Nephron (organoid): ENCODE measurements around the gene KLHL9.
"Not testable (repeated sequence)": the region's sequence is repeated elsewhere in the genome, so short reads cannot be mapped to it uniquely, and the experiment has no call there.

Experiments used
- H3K27ac Mint-ChIP-seq, 3 experiments: 2 replicates each; pipeline ENCODE4 v1.8.0; 2020; ENCODE audit warnings: mixed read lengths in 3 of 3, mild to moderate bottlenecking in 2 of 3, moderate library complexity in 1 of 3
- H3K27me3 Mint-ChIP-seq: 2 replicates; pipeline ENCODE4 v1.8.0; 2021; ENCODE audit warnings: low read depth, mild to moderate bottlenecking, moderate library complexity, mixed read lengths
- H3K36me3 Mint-ChIP-seq: 2 replicates; pipeline ENCODE4 v1.8.0; 2020; ENCODE audit warnings: low read depth, mixed read lengths
- H3K4me1 Mint-ChIP-seq: 2 replicates; pipeline ENCODE4 v1.8.0; 2020; ENCODE audit warnings: mixed read lengths
- H3K4me3 Mint-ChIP-seq, 3 experiments: 2 replicates each; pipeline ENCODE4 v1.8.0; 2020; ENCODE audit warnings: mild to moderate bottlenecking in 3 of 3, mixed read lengths in 3 of 3, moderate library complexity in 2 of 3
- H3K9me3 Mint-ChIP-seq: 2 replicates; pipeline ENCODE4 v1.8.0; 2020; ENCODE audit warnings: mixed read lengths
- CTCF ChIP-seq, 3 experiments: fragments of 200-600 bp; sonication (generic); IDR thresholded peaks; one replicate each; pipeline ENCODE4 v1.5.0; 2021; ENCODE audit warnings: antibody characterized with exemption in 3 of 3; ENCODE audit not compliant: unreplicated experiment in 3 of 3

The KLHL9 gene

GRCh38 chr9:21334701-21335632 is at the start of gene KLHL9:
Gene KLHL9 (minus strand): TSS chr9:21335404. CDS start chr9:21334859, 545 bp downstream.
- Mint-ChIP-seq H3K4me1 (peaks cover 41% of the 10 kb centered on the region), H3K9me3 (no peaks in the 10 kb centered on the region), H3K4me3 (peak within 1 kb of the TSS; percentile 91 to 98 (median 95)), H3K27me3 (no peaks in the 10 kb centered on the region), H3K27ac (peak within 1 kb of the TSS; percentile 97 to 99 (median 99)), H3K36me3 (peaks cover 23% of the 10 kb centered on the region)
- no peak for TF ChIP-seq CTCF (IDR thresholded peaks at IDR 0.05; ENCODE audit: unreplicated experiment in 3 of 3)

- H3K27me3 Mint-ChIP-seq, result peaks cover 6% of the 10 kb centered on the region
- no peak for TF ChIP-seq CTCF (IDR thresholded peaks at IDR 0.05; ENCODE audit: unreplicated experiment in 3 of 3)
- no peaks in the 10 kb centered on the region for H3K4me1 Mint-ChIP-seq
- H3K9me3 Mint-ChIP-seq, result no peaks in the 10 kb centered on the region
- no peak overlapping the region for H3K27ac Mint-ChIP-seq
- no peak overlapping the region for H3K4me3 Mint-ChIP-seq
- H3K36me3 Mint-ChIP-seq, result no peaks in the 10 kb centered on the region
Observed at GRCh38 chr9:21383627-21384026, 48.4 kb upstream of the KLHL9 start.

GRCh38 chr9:21381448-21382339 is 46.5 kb upstream of the KLHL9 start:
- H3K4me1 Mint-ChIP-seq, result no peaks in the 10 kb centered on the region
- H3K27ac Mint-ChIP-seq, result no peak overlapping the region
- H3K9me3 Mint-ChIP-seq, result no peaks in the 10 kb centered on the region
- peaks cover 6% of the 10 kb centered on the region for H3K27me3 Mint-ChIP-seq
- H3K4me3 Mint-ChIP-seq, result no peak overlapping the region
- no peak for TF ChIP-seq CTCF (IDR thresholded peaks at IDR 0.05; ENCODE audit: unreplicated experiment in 3 of 3)
- no peaks in the 10 kb centered on the region for H3K36me3 Mint-ChIP-seq

GRCh38 chr9:21371467-21371866 is 36.3 kb upstream of the KLHL9 start:
- not testable (repeated sequence) for H3K27ac Mint-ChIP-seq, H3K9me3 Mint-ChIP-seq, H3K4me1 Mint-ChIP-seq, H3K27me3 Mint-ChIP-seq, H3K36me3 Mint-ChIP-seq, H3K4me3 Mint-ChIP-seq

GRCh38 chr9:21367957-21368356 is 32.8 kb upstream of the KLHL9 start, which contains the start of gene IFNA13:
Gene IFNA13 (minus strand): TSS chr9:21368057. CDS start chr9:21368010, 47 bp downstream.
- no peak within 1 kb of the TSS for H3K27ac Mint-ChIP-seq
- H3K4me3 Mint-ChIP-seq, result no peak within 1 kb of the TSS
- no peaks in the 10 kb centered on the region for H3K27me3 Mint-ChIP-seq

GRCh38 chr9:21367169-21367568 is 32.0 kb upstream of the KLHL9 start:
- H3K9me3 Mint-ChIP-seq, H3K27me3 Mint-ChIP-seq: not testable (repeated sequence)

More at GRCh38 chr9:21367957-21368356, 32.8 kb upstream of the KLHL9 start, which contains the start of gene IFNA13:
- Mint-ChIP-seq H3K4me1 (no peaks in the 10 kb centered on the region), H3K9me3 (no peaks in the 10 kb centered on the region), H3K36me3 (no peaks in the 10 kb centered on the region)
- no peak for TF ChIP-seq CTCF (IDR thresholded peaks at IDR 0.05; ENCODE audit: unreplicated experiment in 3 of 3)

More at GRCh38 chr9:21367169-21367568, 32.0 kb upstream of the KLHL9 start:
- not testable (repeated sequence) for H3K4me3 Mint-ChIP-seq, H3K4me1 Mint-ChIP-seq, H3K36me3 Mint-ChIP-seq, H3K27ac Mint-ChIP-seq
